CD4-positive, alpha-beta T cell treated with Interleukin-15 for 4 hours (primary cell): ENCODE data around the gene CLCN7.
A peak's percentile ranks its signal among the peaks of the same experiment; 100 is the strongest.

Experiments
- DNase-seq: peaks from one replicate; pipeline ENCODE4 v3.0.0-alpha.2; 2020; ENCODE audit warnings: low spot score

The CLCN7 gene

DNA sequence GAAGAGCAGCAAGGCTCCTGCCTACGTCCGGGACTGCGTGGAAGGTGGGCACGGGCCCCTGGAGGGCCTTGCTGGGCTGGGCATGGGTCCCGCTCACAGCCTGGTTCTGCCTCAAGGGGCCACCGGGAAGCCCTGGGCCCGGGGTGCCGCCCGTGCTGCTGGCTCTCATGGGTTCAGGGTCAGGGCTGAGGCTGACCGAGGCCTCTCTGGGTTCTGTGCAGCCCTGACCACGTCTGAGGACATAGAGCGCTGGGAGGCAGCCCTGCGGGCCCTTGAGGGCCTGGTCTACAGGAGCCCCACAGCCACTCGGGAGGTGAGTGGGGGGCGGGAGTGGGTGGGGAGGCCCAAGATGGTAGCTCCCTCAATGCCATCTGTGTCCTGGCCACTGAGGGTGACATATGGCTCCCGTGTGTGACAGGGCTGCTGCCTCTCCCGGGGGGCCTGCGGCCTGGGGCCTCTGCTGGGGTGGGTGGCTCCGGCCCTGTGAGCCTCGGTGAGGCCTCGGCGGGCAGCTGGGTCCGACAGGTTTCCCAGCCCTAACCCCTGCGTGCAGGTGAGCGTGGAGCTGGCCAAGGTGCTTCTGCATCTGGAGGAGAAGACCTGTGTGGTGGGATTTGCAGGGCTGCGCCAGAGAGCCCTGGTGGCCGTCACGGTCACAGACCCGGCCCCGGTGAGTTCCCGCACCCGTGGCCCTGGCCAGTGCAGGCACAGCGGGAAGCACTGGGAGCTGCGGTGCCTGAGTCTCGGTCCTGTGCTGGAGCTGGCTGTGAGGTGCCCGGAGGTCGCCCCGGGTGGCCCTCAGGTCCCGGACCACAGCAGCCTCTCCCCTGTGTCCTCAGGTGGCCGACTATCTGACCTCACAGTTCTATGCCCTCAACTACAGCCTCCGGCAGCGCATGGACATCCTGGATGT, 27.5 kb upstream of the CLCN7 start:
- DNase-seq = no peak

DNA sequence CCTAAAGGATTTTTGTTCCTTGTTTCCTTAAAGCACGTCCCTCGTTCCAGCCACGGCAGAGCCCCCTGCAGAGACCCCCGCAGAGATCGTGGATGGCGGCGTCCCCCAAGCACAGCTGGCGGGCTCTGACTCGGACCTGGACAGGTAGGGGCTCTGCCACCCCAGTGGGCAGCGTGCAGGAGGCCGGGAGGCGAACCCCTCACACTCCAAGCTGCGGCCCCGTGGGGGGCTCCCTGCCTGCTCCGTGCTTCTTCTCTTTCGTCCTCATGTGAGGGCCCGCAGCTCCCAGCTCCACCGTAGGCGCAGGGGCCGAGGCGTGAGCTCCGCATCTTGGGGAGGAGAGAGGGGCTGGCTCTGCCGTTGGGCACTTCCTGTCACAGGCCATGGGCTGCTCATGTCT, 26.8 kb upstream of the CLCN7 start:
- no peak for DNase-seq

DNA sequence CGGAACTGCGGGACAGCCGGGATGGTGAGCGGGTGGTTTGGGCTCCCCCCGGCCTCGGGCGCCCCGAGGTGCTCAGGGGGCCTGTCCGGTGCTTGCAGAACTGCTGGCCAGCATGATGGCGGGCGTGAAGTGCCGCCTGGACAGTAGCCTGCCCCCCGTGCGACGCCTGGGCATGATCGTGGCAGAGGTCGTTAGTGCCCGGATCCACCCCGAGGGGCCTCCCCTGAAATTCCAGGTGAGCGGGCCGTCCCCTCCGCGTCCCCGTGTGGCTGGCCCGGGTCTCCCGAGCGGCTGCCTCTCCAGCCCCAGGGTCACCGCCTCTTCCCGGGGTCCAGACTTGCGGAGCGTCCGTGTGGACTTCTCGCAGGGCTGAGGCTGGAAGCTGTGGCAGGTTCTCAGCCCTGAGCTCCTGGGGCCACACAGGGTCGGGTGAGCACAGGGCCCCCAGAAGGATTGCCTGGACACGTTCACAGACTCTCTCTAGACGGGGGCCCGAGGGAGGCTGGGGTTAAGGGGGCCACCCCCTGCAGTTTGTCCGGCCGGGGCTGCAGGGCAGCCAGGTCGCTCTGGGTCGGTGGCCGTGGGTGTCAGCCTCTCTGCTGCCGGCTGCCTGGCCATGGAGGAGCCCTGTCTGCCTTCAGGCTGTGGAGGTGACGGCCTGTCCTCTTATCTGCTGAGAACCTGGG, 25.8 kb upstream of the CLCN7 start:
- DNase-seq = no peak

DNA sequence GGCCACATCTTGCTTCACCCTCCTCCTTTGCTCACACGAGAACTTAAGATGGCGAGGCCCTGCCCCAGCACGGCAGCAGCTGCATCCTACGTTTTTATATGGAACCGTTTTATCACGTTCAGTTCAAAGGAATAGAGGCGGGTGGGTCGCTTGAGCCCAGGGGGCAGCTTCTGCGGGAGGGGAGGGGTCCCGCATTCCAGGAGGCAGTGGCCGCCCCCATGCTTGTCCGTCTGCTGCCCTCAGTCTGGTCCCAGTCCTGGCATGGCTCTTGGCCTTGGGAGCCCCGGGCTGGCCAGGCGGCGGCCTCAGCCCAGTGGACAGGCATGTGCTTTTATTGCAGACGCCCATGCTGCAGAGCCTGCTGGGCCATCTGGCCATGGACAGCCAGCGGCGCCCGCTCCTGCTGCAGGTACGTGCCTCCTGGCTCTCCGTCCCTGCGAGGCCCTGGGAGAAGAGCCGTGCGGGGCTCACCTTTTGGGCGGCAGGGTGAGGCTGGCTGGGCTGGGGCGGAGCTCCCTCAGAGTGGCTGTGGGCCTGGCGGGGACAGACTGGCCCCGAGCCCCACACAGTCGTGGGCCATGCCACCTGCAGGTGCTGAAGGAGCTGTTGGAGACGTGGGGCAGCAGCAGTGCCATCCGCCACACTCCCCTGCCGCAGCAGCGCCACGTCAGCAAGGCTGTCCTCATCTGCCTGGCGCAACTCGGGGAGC, 25.1 kb upstream of the CLCN7 start:
- no peak for DNase-seq

DNA sequence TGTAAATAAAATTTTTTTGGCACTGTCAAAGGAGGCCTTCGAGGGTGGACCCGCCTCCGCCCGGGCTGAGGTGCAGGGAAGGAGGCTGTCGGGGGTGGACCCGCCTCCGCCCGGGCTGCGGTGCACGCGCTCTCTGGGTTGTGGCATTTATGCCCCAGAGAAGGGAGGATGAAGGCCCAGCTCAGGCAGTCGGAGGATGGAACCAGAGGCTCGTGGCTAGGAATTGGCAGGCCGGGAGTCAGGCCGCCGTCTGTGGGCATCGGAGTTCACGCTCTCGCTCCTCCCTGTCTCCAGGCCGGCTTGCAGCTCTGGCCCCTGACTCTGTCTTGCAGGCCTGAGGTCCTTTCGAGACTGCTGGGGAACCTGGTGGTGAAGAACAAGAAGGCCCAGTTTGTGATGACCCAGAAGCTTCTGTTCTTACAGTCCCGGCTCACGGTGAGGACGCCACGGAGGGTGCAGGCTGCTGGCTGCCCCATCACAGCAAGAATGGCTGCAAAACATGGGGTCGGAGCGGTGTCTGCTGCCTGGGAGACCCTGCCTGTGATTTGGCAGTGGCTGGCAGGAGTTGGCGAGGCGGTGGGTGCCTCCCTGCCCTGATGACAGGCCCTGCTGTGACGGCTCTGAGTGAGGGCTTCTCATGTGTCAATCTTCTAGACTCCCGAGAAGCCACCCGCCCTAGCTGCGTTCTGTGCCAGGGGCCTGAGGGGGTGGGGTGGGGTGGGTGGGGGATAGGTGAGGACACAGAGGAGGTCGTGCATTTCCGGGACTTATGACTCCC, 24.3 kb upstream of the CLCN7 start:
- DNase-seq = no peak

DNA sequence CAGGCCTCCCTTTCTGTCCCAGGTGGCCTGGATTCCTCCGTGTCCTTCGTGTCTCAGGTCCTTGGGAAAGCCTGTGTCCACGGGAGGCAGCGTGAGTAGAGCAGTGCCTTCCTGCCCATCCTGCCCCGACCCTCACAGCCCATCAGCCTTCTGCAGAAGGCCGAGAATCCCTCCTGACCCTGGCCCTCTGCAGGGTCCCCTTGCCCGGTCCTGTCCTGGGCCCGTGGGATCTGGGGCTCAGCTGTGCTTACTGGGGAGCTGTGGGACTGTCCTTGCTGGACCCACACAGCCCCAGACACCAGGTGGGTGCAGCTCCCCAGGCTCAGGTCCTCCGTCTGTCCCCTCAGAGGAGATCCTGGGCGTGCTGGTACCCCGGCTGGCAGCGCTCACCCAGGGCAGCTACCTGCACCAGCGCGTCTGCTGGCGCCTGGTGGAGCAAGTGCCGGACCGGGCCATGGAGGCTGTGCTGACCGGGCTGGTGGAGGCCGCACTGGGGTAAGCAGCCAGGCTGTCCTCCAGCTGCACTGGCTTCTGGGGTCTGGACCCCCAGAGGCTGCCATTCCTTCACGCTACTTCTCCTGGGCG, 22.3 kb upstream of the CLCN7 start:
- DNase-seq = no peak

DNA sequence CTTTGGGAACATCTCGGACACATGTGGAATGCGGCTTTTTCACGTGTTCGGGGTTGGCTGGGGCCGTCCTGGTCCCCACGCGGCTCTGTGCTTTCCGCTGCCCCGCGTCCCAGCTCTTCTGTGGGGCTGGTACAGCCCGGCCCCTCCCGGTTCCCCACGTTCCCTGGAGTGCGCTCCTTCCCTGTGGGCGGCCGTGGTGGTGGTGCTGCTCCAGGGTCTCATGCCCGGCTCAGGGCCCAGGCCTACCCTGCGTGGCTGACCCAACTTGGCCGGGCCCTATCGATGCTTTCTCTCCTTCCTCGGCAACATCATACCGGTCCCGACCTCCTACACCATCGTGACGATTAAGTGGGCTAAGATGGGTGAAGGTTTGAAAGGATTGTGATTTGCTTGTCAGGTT, 21.6 kb upstream of the CLCN7 start:
- DNase-seq = no peak

DNA sequence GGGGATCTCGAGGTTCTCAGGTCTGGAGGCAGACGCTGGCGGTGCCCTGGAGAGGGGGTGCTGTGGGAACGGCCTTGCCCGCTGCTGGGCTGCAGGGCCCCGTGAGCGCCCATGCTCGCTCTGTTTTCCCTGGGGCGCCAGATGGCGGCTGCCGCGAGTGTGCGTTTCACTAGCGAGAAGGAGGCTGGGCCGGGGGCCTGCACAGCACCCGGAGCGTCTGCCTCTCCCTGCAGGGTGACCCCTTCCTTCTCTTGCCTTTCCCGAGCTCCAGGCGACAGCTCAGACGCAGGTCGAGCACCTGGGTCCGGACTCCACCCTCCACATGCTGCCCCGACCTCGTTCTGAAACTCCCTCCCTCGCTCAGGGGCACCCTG, 21.0 kb upstream of the CLCN7 start:
- no peak for DNase-seq

DNA sequence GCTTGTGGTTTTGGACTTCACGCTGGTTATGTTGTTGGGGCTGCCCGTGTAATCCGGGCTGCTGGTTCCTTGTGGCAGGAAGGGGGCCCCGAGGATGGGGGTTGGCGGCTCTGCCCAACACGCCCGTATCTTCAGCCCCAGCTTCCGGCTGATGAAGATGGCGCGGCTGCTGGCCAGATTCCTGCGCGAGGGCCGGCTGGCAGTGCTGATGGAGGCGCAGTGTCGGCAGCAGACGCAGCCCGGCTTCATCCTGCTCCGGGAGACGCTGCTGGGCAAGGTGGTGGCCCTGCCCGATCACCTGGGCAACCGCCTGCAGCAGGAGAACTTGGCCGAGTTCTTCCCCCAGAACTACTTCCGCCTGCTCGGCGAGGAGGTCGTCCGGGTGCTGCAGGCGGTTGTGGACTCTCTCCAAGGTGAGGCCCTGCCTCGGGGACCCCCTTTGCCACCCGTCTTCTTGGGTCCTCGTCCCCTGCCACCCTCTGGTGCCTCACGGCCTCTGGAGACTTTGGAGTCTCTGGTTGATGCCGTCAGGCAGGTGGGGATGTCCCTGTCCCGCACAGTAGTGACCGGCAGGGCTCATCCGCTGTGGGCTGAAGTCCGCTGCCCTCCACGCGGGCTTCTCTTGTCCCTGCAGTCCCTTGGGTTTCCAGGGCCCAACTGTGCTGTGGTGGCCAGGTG, 20.5 kb upstream of the CLCN7 start:
- DNase-seq = no peak

DNA sequence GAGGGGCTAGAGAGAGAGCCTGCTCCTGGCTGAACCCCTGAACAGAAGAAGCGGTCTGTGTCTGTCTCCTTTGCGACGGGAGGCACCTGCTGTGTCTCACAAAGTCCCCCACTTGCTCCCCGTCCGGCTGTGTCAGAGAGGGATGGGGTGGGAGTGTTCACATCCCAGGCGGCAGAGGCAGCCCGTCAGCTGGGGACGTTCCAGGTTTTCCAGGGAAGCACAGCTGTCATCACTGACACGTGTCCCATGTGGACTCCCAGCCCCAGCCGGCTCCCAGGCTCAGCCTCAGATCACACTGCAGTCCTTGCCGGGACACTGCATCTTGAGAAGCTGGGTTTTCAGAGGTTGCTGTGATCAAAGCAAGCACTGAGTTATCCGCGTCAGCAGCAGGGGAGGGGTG, 19.9 kb upstream of the CLCN7 start:
- no peak for DNase-seq

DNA sequence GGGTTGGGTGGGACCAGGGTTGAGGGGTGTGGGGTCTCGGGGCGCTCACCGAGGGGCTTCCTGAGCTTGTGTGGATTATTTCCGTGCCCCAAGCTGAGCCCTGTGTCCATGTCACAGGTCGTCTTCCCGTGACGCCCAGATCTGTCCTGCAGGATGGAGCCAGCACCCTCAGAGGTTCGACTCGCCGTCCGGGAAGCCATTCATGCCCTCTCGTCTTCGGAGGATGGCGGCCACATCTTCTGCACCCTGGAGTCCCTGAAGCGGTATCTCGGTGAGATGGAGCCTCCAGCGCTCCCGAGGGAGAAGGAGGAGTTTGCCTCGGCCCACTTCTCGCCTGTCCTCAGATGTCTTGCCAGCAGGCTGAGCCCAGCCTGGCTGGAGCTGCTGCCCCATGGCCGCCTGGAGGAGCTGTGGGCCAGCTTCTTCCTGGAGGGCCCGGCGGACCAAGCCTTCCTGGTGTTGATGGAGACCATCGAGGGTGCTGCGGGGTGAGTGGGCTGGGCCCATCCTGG, 19.4 kb upstream of the CLCN7 start:
- no peak for DNase-seq

DNA sequence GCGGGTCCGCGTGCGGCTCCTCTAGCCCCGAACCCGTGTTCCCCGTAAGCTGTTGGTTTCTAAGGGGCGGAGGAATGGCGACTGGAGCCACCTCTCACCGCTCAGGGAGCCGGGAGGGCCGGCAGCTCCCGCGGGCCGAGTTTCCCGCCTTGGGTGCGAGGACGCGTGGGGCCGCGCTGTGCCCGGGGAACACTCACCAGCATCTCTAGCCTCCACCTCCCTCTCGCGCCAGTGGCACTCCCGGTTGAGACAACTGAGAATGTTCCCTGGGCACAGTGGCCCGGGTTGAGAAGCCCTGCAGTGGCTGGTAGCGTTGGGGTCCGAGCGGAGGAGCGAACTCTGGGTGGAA, 18.9 kb upstream of the CLCN7 start:
- DNase-seq = no peak

DNA sequence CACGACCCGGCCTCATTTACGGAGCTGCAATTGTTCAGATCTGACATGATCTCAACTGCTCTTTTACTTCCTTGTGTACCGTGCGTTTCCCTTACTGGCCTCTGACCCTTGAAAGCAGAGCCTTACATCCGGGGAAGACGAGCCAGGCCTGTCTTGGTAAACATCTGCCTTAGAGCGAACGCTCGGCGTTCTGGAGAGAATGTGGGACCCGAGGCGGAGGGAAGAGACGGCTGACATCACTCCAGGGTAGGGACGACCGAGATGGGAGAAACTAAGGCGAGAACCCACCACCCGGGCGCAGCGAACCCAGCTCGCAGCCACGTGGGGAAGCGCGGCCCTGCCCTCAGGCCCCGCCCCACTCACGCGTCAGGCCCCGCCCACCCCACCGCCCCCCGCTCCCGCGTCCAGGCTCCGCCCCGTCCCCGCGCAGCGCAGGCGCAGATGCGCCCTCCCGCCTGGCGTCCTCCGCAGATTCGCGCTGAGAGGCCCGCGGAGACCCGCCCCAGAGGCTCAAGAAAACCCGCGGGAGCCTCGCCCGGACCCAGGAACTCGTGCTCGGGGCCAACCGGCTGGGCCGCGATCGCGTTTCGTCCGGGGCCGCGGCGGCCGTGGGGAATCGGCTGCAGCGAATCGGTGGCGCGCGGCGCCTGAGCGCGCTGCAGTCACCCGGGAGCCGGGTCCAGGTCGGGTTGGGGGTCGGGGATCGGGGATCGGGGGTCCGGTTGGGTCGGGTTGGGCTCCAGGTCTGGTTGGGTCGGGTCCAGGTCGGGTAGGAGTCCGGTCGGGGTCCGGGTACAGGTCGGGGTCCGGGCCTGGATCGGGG, 18.3 kb upstream of the CLCN7 start, which contains the start of gene TELO2:
Gene TELO2, plus strand, starts transcription at position 438 of the 823 bp plus-strand sequence. CDS start 922 bp downstream, outside the sequence.
- DNase-seq = peak; percentile 86

DNA sequence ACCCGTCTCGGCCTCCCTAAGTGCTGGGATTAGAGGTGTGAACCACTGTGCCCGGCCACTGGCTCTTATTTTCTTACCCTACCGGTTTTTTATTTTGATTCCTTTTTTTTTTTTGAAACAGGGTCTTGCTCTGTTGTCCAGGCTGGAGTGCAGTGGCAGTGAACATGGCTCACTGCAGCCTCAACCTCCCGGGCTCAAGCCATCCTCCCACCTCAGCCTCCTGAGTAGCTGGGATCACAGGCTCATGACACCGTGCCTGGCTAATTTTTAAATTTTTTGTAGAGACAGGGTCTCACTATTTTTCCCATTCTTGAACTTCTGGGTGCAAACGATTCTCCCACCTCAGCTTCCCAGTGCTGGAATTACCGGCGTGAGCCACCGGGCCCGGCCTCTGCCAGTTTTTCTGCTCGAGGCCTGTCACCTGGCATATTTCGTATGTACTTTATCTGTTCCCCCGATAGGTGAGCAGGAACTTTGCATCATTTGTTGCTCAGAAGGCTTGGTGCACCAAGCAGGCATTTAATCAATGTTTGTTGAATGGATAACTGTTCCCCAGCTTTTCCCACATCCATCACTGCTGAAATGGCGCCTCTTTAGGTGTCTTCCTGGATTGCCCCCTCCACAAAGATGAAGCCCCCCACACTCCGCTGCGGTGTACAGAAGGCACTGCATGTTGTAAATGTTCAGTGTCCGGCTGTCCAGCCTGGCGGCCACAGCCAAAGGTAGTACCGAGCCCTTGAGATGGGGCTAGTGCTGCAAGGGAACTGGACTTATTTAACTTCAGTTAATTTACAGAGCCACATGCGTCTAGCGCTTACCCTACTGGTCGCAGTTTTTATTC, 17.5 kb upstream of the CLCN7 start:
- DNase-seq = no peak

DNA sequence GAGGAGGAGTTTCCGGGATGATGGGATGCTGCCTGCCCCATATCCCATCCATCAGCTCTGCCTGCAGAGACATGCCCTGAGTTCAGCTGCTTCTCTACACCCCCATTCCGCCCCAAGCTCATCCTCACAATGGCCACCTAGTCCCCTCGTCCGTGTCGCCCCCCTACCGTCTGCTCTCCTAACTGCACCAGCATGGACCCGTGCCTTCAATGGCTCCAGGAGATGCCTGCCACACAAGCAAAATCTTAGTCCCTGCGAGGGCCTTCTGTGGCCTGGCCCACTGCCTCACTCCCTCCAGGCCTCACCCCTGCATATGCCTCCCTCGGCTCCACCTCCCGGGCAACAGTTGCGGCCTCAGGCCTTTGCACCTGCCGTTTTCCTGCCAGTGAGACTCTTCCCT, 16.5 kb upstream of the CLCN7 start:
- DNase-seq = no peak

DNA sequence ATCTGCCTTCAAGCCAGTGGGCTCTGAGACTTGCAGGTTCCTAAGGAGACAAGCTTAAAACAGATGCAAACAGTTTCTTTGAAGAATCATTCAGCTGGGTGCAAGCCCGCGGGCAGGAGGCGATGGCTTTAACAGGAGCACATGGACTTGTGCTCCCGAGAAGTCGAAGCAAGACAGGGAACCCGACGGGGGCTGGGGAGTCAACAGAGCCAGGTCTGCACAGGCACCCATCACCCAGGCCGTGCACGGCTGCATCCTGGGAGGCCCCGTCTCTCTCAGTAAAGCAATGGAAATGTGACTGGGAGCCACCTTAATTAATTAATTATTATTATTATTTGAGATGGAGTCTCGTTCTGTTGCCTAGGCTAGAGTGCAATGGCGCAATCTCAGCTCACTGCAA, 14.2 kb upstream of the CLCN7 start:
- DNase-seq = no peak

DNA sequence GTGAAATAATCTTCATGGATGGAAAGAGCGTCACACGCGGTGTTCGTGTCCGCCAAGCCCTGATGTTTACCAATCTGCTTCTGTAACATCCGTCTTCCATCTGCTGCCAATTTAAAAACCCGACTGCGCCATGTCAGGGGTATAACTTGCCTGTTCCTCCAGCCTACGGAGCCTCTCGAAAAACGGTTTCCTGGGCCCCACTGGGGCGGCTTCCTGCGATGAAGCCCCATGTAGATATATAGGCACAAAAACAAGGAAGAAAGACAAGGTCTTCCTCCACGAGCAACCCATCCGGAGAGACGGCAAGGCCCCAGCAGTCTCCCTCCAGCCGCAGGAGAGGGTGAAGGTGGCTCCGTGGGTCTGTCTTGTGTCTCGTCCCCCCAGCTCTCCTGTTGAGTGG, 13.8 kb upstream of the CLCN7 start, which contains the start of gene PTX4:
Gene PTX4, minus strand, starts transcription at position 326 of the 400 bp plus-strand sequence. Its CDS starts 35 bp downstream, at position 291.
- DNase-seq = no peak

DNA sequence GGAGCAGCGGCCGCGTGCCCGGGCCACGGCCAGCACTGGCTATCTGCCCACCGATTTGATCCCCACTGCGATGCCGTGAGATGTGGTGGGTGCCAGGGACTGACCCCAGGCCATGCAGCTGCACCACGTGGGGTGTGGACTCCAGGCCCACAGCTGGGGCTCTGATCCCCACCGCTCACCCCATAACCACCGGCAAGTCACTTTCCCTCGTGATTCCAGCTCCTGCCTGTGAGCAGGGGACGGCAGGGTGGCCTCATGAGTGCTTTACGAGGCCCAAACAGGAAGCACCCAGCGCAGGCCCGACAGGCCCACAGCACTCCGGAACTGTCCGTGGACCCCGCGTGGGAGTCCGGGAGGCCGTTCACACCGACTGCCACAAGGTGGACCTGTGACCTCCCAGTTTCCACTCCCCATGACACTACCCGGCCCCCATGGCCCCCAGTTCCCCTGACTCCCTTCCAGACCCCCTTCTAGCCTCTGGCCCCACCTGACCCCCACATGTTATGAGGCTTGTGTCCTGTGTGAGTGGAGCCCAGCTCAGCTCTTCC, 13.3 kb upstream of the CLCN7 start:
- no peak for DNase-seq
